GM12801 (cell line): Measurements from ENCODE around the gene ADGRL3.

Experiments used
- TF ChIP-seq, protein P1 (sequence below): IDR thresholded peaks from one replicate; pipeline ENCODE4 v1.5.1; 2011; ENCODE audit warnings: control low read depth; ENCODE audit not compliant: insufficient read length; ENCODE audit errors: extremely low read depth

The ADGRL3 gene

DNA sequence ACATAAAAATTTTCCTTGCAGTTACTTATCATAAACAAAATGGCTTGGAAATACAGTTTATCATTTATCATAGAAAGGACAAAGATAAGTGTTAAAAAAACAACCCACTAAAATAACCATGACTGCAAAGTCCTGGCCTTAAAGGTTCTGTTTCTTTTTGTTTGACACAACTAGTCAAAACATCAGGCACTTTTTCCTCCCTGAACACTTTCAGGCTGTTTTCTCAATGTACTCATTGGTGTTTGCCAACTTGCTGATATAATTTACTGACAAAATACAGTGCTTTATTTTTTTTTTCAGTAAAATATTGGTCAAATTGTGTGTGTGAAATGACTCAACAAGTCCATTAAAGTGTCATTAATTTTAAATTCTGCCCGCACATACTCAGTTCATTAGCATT, 156.6 kb downstream of the ADGRL3 start:
- TF ChIP-seq, protein P1, sequence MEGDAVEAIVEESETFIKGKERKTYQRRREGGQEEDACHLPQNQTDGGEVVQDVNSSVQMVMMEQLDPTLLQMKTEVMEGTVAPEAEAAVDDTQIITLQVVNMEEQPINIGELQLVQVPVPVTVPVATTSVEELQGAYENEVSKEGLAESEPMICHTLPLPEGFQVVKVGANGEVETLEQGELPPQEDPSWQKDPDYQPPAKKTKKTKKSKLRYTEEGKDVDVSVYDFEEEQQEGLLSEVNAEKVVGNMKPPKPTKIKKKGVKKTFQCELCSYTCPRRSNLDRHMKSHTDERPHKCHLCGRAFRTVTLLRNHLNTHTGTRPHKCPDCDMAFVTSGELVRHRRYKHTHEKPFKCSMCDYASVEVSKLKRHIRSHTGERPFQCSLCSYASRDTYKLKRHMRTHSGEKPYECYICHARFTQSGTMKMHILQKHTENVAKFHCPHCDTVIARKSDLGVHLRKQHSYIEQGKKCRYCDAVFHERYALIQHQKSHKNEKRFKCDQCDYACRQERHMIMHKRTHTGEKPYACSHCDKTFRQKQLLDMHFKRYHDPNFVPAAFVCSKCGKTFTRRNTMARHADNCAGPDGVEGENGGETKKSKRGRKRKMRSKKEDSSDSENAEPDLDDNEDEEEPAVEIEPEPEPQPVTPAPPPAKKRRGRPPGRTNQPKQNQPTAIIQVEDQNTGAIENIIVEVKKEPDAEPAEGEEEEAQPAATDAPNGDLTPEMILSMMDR = no peak

GRCh38 chr4:61359301-61359700, 159.2 kb downstream of the ADGRL3 start:
- TF ChIP-seq, protein P1 = no peak

GRCh38 chr4:61373901-61374440, 173.8 kb downstream of the ADGRL3 start:
- TF ChIP-seq, protein P1 = no peak

DNA sequence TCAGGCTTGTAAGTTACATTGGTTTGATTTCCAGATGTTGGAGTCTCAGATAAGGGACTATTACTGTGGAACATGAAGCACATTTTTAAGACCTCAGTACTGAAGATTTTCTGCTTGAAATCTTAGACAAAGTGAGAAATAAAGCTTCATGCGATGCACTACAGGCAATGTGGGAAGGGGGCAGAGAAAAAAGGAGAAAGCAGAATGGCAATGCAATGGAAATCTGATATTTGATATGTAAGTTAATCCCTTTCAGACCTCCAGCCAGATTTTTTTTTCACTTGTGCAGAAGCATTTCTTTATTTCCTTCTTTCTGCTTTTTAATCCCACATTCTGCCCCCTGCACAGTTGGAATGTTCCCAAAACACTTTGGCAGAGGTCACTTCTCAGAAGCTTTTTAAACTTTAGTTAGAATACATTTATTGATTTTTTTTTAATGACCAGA, 174.3 kb downstream of the ADGRL3 start:
- TF ChIP-seq, protein P1 = no peak

GRCh38 chr4:61375301-61375700, 175.2 kb downstream of the ADGRL3 start:
- TF ChIP-seq, protein P1 = no peak

- TF ChIP-seq, protein P1 = no peak
Measured at GRCh38 chr4:61376301-61376700, 176.2 kb downstream of the ADGRL3 start.

GRCh38 chr4:61379406-61379805, 179.3 kb downstream of the ADGRL3 start:
- TF ChIP-seq, protein P1 = no peak
